Karpas-422 (cell line): ENCODE data around the gene UNC5C. TPM values are rescaled to one million over a fixed set of nuclear protein-coding genes. Genes with fewer than 3 reads are reported as not detected.

Experiments used
- DNase-seq: peaks from one replicate; pipeline ENCODE4 v3.0.0-alpha.2; 2015
- H2AFZ ChIP-seq: fragments of 200-600 bp; sonication (generic); 2 replicates; pipeline ENCODE4 v1.6.1; 2014; ENCODE audit warnings: antibody characterized with exemption, low read length, mixed read lengths
- H3K27ac ChIP-seq: fragments of 200-600 bp; sonication (generic); 2 replicates; pipeline ENCODE4 v1.5.1; 2014; ENCODE audit warnings: mild to moderate bottlenecking, low read length, moderate library complexity
- H3K27me3 ChIP-seq: fragments of 200-600 bp; sonication (generic); 2 replicates; pipeline ENCODE4 v1.6.1; 2014; ENCODE audit warnings: low read length, mixed read lengths
- H3K36me3 ChIP-seq: fragments of 200-600 bp; sonication (generic); 2 replicates; pipeline ENCODE4 v1.6.1; 2014; ENCODE audit warnings: low read length, mixed read lengths; ENCODE audit not compliant: insufficient read depth
- H3K4me1 ChIP-seq: fragments of 200-600 bp; sonication (generic); 2 replicates; pipeline ENCODE4 v1.6.1; 2014; ENCODE audit warnings: mild to moderate bottlenecking, low read length, mixed read lengths
- H3K4me2 ChIP-seq: fragments of 200-600 bp; sonication (generic); 2 replicates; pipeline ENCODE4 v1.6.1; 2014; ENCODE audit warnings: low read length, low read depth, mild to moderate bottlenecking; ENCODE audit not compliant: poor library complexity, severe bottlenecking
- H3K4me3 ChIP-seq: fragments of 200-600 bp; sonication (generic); 2 replicates; pipeline ENCODE4 v1.5.1; 2014; ENCODE audit warnings: mild to moderate bottlenecking, antibody characterized with exemption, low read length, mixed read lengths
- H3K79me2 ChIP-seq: fragments of 200-600 bp; sonication (generic); 2 replicates; pipeline ENCODE4 v1.6.1; 2014; ENCODE audit warnings: mild to moderate bottlenecking, low read length, mixed read lengths
- H3K9ac ChIP-seq: fragments of 200-600 bp; sonication (generic); 2 replicates; pipeline ENCODE4 v1.6.0; 2014; ENCODE audit warnings: low read length
- H3K9me2 ChIP-seq: fragments of 200-600 bp; sonication (generic), shearing (Covaris generic); replicated peaks from 2 replicates; pipeline ENCODE4 v1.6.0; 2014; ENCODE audit warnings: mild to moderate bottlenecking, low read length, moderate library complexity; ENCODE audit not compliant: insufficient read depth
- H3K9me3 ChIP-seq: fragments of 300-700, 200-600 bp; sonication (generic); 2 replicates; pipeline ENCODE4 v1.6.1; 2014; ENCODE audit warnings: low read length, mixed read lengths
- H4K20me1 ChIP-seq: fragments of 200-600 bp; sonication (generic); 2 replicates; pipeline ENCODE4 v1.6.1; 2014; ENCODE audit warnings: mild to moderate bottlenecking, antibody characterized with exemption, low read length, low read depth; ENCODE audit not compliant: insufficient read depth
- total RNA-seq: library from RNA; depleted of rRNA; stranded (reverse); fragments of >200 nt; shearing (Covaris generic); gene quantifications from 2 replicates; pipeline ENCODE4 v1.2.3, GENCODE V29; 2014; ENCODE audit warnings: low replicate concordance

The UNC5C gene
- total RNA-seq, 1 experiment from 2014 or later: not detected

DNA sequence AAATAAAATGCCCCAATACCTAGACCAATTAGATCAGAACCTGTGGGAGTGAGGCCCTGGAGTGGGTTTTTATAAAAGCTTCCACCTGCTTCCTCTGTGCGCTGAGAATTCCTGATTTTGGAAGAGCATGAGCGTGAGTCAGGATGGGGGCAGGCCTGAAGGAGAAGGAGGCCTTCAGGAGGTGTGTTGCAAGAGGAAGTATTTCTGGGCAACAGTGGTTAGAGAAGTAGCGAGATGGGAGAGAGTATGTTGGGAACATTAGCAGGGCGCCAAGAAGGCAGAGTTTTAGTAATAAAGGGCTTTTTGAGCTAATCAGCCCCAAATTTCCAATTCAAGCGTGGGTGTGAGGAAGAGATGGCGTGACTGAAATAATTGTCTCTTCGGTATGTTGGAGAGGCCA is 349.8 kb downstream of the UNC5C start:
- Histone ChIP-seq H3K27ac (no peak overlapping the region), H3K9ac (no peak overlapping the region), H3K27me3 (no peaks in the 10 kb centered on the region), H3K4me1 (no peaks in the 10 kb centered on the region), H3K79me2 (no peaks in the 10 kb centered on the region), H3K36me3 (no peaks in the 10 kb centered on the region), H2AFZ (no peak overlapping the region), H3K4me3 (no peak overlapping the region), H3K9me3 (no peaks in the 10 kb centered on the region), H4K20me1 (no peaks in the 10 kb centered on the region), H3K9me2 (no peaks in the 10 kb centered on the region), H3K4me2 (no peak overlapping the region)
- no peak for DNase-seq

- no peaks in the 10 kb centered on the region for H3K9me2 ChIP-seq
- no peak for DNase-seq
- no peaks in the 10 kb centered on the region for H3K79me2 ChIP-seq
- no peak overlapping the region for H3K27ac ChIP-seq
- no peak overlapping the region for H3K4me3 ChIP-seq
- no peaks in the 10 kb centered on the region for H3K4me1 ChIP-seq
- no peaks in the 10 kb centered on the region for H3K27me3 ChIP-seq
- no peaks in the 10 kb centered on the region for H4K20me1 ChIP-seq
- H3K9me3 ChIP-seq: no peaks in the 10 kb centered on the region
- H3K4me2 ChIP-seq: no peak overlapping the region
- no peak overlapping the region for H3K9ac ChIP-seq
- H2AFZ ChIP-seq: no peak overlapping the region
- no peaks in the 10 kb centered on the region for H3K36me3 ChIP-seq
Observed at GRCh38 chr4:95197353-95197752, 351.4 kb downstream of the UNC5C start.

DNA sequence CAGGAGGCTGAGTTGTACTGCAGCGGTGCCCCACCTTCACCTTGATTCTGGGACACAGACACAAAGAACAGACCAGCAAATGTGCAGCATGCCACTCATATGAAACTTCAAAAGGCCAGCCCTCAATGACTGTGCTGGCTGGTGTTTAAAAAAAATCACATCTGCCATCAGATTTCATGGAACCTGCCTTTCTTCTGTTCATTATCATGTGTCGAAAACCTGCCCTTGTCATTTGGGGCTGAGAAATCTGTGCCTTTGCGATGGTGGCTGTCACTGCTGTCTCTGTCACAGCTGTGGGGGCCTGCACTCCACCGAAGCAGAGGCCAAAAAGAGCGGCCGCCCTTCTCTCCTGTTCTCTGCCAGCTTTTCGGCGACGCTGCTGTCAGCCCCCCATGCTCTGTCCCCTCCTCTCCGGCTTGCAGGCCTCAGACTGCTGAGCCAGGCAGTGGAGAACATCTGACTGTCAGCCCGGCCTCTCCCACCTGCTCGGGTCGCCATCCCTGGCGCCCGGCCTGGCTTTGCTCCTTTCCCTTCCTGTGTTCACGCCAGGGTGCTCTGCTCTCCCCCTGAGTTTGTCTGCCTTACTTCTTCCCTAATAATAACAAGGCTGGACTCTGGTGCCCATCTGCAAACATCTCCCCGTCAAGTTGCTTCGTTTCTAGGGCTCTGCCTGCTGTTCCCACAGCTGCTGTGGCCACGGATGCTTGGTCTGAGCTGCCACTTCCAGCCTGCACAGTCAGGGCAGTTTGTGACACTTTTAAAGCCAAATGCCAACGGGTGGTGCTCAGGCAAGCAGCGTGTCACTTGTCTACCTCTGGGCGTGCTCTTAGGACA is 355.2 kb downstream of the UNC5C start:
- H3K27ac ChIP-seq: no peak overlapping the region
- H4K20me1 ChIP-seq: no peaks in the 10 kb centered on the region
- no peak for DNase-seq
- H3K4me3 ChIP-seq: no peak overlapping the region
- no peaks in the 10 kb centered on the region for H3K36me3 ChIP-seq
- H3K9me3 ChIP-seq: no peaks in the 10 kb centered on the region
- no peaks in the 10 kb centered on the region for H3K9me2 ChIP-seq
- H3K4me2 ChIP-seq: no peak overlapping the region
- no peaks in the 10 kb centered on the region for H3K27me3 ChIP-seq
- no peaks in the 10 kb centered on the region for H3K79me2 ChIP-seq
- H3K4me1 ChIP-seq: no peaks in the 10 kb centered on the region
- no peak overlapping the region for H3K9ac ChIP-seq
- no peak overlapping the region for H2AFZ ChIP-seq

GRCh38 chr4:95191537-95191936 is 357.2 kb downstream of the UNC5C start:
- Histone ChIP-seq H3K79me2 (no peaks in the 10 kb centered on the region), H3K4me3 (no peak overlapping the region), H3K36me3 (no peaks in the 10 kb centered on the region), H2AFZ (no peak overlapping the region), H3K27me3 (no peaks in the 10 kb centered on the region), H3K27ac (no peak overlapping the region), H3K4me2 (no peak overlapping the region), H3K9me3 (no peaks in the 10 kb centered on the region), H3K4me1 (no peaks in the 10 kb centered on the region), H3K9ac (no peak overlapping the region), H3K9me2 (no peaks in the 10 kb centered on the region), H4K20me1 (no peaks in the 10 kb centered on the region)
- no peak for DNase-seq

GRCh38 chr4:95190751-95191436 is 357.9 kb downstream of the UNC5C start:
- Histone ChIP-seq H3K9me2 (no peaks in the 10 kb centered on the region), H3K9me3 (no peaks in the 10 kb centered on the region), H4K20me1 (no peaks in the 10 kb centered on the region), H3K4me3 (no peak overlapping the region), H3K9ac (no peak overlapping the region), H2AFZ (no peak overlapping the region), H3K36me3 (no peaks in the 10 kb centered on the region), H3K27me3 (no peaks in the 10 kb centered on the region), H3K79me2 (no peaks in the 10 kb centered on the region), H3K4me2 (no peak overlapping the region), H3K27ac (no peak overlapping the region), H3K4me1 (no peaks in the 10 kb centered on the region)
- DNase-seq: no peak

GRCh38 chr4:95188701-95189370 is 359.9 kb downstream of the UNC5C start:
- no peak overlapping the region for H2AFZ ChIP-seq
- no peak overlapping the region for H3K27ac ChIP-seq
- no peaks in the 10 kb centered on the region for H3K79me2 ChIP-seq
- no peak overlapping the region for H3K4me3 ChIP-seq
- no peaks in the 10 kb centered on the region for H3K9me3 ChIP-seq
- no peaks in the 10 kb centered on the region for H3K4me1 ChIP-seq
- no peak overlapping the region for H3K4me2 ChIP-seq
- no peaks in the 10 kb centered on the region for H3K9me2 ChIP-seq
- no peaks in the 10 kb centered on the region for H4K20me1 ChIP-seq
- H3K9ac ChIP-seq: no peak overlapping the region
- no peaks in the 10 kb centered on the region for H3K36me3 ChIP-seq
- H3K27me3 ChIP-seq: no peaks in the 10 kb centered on the region
- no peak for DNase-seq

GRCh38 chr4:95186666-95187065 is 362.1 kb downstream of the UNC5C start:
- Histone ChIP-seq H3K27ac (no peak overlapping the region), H3K4me3 (no peak overlapping the region), H3K9ac (no peak overlapping the region), H3K9me3 (no peaks in the 10 kb centered on the region), H3K27me3 (no peaks in the 10 kb centered on the region), H4K20me1 (no peaks in the 10 kb centered on the region), H3K36me3 (no peaks in the 10 kb centered on the region), H3K4me2 (no peak overlapping the region), H3K9me2 (no peaks in the 10 kb centered on the region), H3K4me1 (no peaks in the 10 kb centered on the region), H2AFZ (no peak overlapping the region), H3K79me2 (no peaks in the 10 kb centered on the region)
- no peak for DNase-seq

DNA sequence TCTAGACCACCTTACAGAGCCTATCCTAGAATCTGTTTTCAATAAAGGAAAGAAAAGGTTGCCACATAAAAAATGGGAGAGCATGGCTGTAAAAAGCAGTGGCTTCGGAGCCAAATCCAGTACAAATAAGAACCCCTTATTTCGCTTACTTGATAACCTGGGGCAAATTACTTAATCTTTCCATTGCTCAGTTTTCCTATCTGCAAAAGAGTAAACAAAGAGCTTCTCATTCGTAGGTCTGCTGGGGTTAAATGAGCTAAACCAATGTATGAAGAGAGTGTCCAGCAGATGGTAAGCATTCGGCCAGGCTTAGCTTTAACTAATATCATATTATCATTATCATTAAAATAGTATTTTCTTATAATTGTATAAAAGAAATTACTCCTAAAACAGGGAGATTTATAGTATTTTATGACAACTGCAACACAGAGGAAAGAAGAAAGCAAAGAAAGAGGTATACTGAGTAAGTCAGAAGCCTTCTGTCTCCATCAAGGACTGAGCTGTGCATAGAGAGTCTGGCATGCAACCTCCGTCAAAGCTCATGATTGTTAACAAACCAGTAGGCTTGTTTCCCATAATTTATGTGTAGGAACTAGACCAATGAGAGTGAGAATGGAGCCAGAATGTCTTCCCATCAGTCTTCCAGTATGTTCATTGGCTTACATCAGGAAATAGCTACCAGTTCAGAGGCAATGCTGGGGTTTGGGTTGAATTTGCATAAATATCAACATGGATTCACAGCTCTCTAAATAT is 364.9 kb downstream of the UNC5C start:
- H3K4me3 ChIP-seq: no peak overlapping the region
- no peaks in the 10 kb centered on the region for H3K9me3 ChIP-seq
- no peak overlapping the region for H3K4me2 ChIP-seq
- no peak for DNase-seq
- no peaks in the 10 kb centered on the region for H3K36me3 ChIP-seq
- H2AFZ ChIP-seq: no peak overlapping the region
- H3K9ac ChIP-seq: no peak overlapping the region
- no peak overlapping the region for H3K27ac ChIP-seq
- H3K27me3 ChIP-seq: no peaks in the 10 kb centered on the region
- no peaks in the 10 kb centered on the region for H3K79me2 ChIP-seq
- H4K20me1 ChIP-seq: no peaks in the 10 kb centered on the region
- no peaks in the 10 kb centered on the region for H3K4me1 ChIP-seq
- no peaks in the 10 kb centered on the region for H3K9me2 ChIP-seq
